Esophagus squamous epithelium (tissue), 5 donors: ENCODE results near the gene PSMD5. TPM values are rescaled to one million over a fixed set of nuclear protein-coding genes. Genes with fewer than 3 reads are reported as not detected.

Source experiments
- DNase-seq: peaks from one replicate; lab custom pipeline; 2025; lab: John Stamatoyannopoulos, UW
- H3K27ac ChIP-seq, 4 donors: fragments of 200-600 bp; sonication (generic); one replicate each; pipeline ENCODE4 v1.5.1; 2016 to 2019; ENCODE audit warnings: mild to moderate bottlenecking in 1 of 4
- H3K27me3 ChIP-seq, 4 donors: fragments of 200-600 bp; sonication (generic); 1 replicate in 3 of 4; 2 replicates in 1 of 4; pipeline versions ENCODE4 v1.5.1 to v1.6.0; 2017 to 2021; ENCODE audit warnings: antibody characterized with exemption in 1 of 4
- H3K36me3 ChIP-seq, 3 donors: fragments of 200-600 bp; sonication (generic); one replicate each; pipeline ENCODE4 v1.5.1; 2016 to 2019
- H3K4me1 ChIP-seq, 3 donors: fragments of 200-600 bp; sonication (generic); one replicate each; pipeline ENCODE4 v1.5.1; 2017 to 2019
- H3K4me3 ChIP-seq, 4 donors: fragments of 200-600 bp; sonication (generic); 1 replicate in 3 of 4; 2 replicates in 1 of 4; pipeline ENCODE4 v1.5.1; 2016 to 2019; ENCODE audit warnings: mild to moderate bottlenecking in 2 of 4, moderate library complexity in 1 of 4
- H3K9me3 ChIP-seq, 3 donors: fragments of 200-600 bp; sonication (generic); one replicate each; pipeline ENCODE4 v1.5.1; 2016 to 2019
- CTCF ChIP-seq, 6 experiments: fragments of 450-650 bp in 4 of 6; fragments of 200-600 bp in 2 of 6; sonication (generic) in 2 of 6; IDR thresholded peaks; one replicate each; pipeline ENCODE4 v1.5.1; 2016 to 2019; ENCODE audit warnings: antibody characterized with exemption in 6 of 6, mild to moderate bottlenecking in 4 of 6, moderate library complexity in 4 of 6
- POLR2A ChIP-seq, 4 donors: fragments of 450-650 bp; IDR thresholded peaks; one replicate each; pipeline ENCODE4 v1.6.1; 2017; ENCODE audit warnings: antibody characterized with exemption in 4 of 4, mild to moderate bottlenecking in 4 of 4, moderate library complexity in 3 of 4
- WGBS, 2 donors: methylation state at CpG; one replicate each; pipeline ENCODE4 v1.1.5; 2018; 5-methylcytosine and 5-hydroxymethylcytosine counted together
- intact Hi-C: fragments of 100-400 bp; cut with DNase I; formaldehyde crosslinking; loops from one replicate; pipeline ENCODE4 v1.15.0; 2022
- total RNA-seq, 4 donors: library from RNA; depleted of rRNA; stranded (reverse); fragments of >200 nt; gene quantifications; one replicate each; pipeline ENCODE4 v1.1.0, GENCODE V29; 2016
- donor health status: DM: yes; HTN: yes; CAD: no.

PSMD5 gene
- total RNA-seq, 4 donors from 2014 or later, result 21.4 to 35.3 (median 33.3) TPM

- DNase-seq, result no peak
- Histone ChIP-seq H3K4me3 (no peak overlapping the region), H3K27ac (peak overlapping the region in 1 of 4 donors; percentile 5), H3K9me3 (no peaks in the 10 kb centered on the region), H3K36me3 (peaks cover 18 to 93% (median 32%) of the 10 kb centered on the region in 3 donors), H3K4me1 (peaks cover 0 to 6% (median 0%) of the 10 kb centered on the region in 3 donors), H3K27me3 (no peaks in the 10 kb centered on the region)
- WGBS, 2 donors, result 67 to 70% methylated on average over 4 of the region's 4 CpGs
- TF ChIP-seq CTCF (IDR thresholded peaks at IDR 0.05), result no peak
- TF ChIP-seq POLR2A (IDR thresholded peaks at IDR 0.05), result no peak
- intact Hi-C loops, result no loop called here
Observed at GRCh38 chr9:120856700-120857099, 14.0 kb upstream of the PSMD5 start.

- Histone ChIP-seq H3K27me3 (no peaks in the 10 kb centered on the region), H3K9me3 (no peaks in the 10 kb centered on the region), H3K36me3 (peaks cover 12 to 93% (median 27%) of the 10 kb centered on the region in 3 donors), H3K27ac (peak overlapping the region in 1 of 4 donors; percentile 3), H3K4me3 (no peak overlapping the region), H3K4me1 (peaks cover 0 to 6% (median 0%) of the 10 kb centered on the region in 3 donors)
- intact Hi-C loops, result no loop called here
- TF ChIP-seq POLR2A (IDR thresholded peaks at IDR 0.05) (no peak), CTCF (IDR thresholded peaks at IDR 0.05) (no peak)
- DNase-seq, result no peak
- WGBS, 2 donors, result 85 to 93% methylated on average over 5 to 7 of the region's 7 CpGs
Observed at GRCh38 chr9:120855827-120856670, 13.3 kb upstream of the PSMD5 start.

GRCh38 chr9:120854596-120855327 lies 12.0 kb upstream of the PSMD5 start:
- intact Hi-C loops, result no loop called here
- TF ChIP-seq CTCF (IDR thresholded peaks at IDR 0.05) (no peak), POLR2A (IDR thresholded peaks at IDR 0.05) (no peak)
- Histone ChIP-seq H3K27ac (no peak overlapping the region), H3K27me3 (no peaks in the 10 kb centered on the region), H3K9me3 (no peaks in the 10 kb centered on the region), H3K4me1 (peaks cover 0 to 6% (median 0%) of the 10 kb centered on the region in 3 donors), H3K4me3 (no peak overlapping the region), H3K36me3 (peaks cover 10 to 83% (median 14%) of the 10 kb centered on the region in 3 donors)
- 72 to 85% methylated on average over 3 of the region's 3 CpGs for WGBS, 2 donors
- DNase-seq, result no peak

GRCh38 chr9:120853198-120853597 lies 10.5 kb upstream of the PSMD5 start:
- intact Hi-C loops, result no loop called here
- no peaks in the 10 kb centered on the region for H3K27me3 ChIP-seq
- DNase-seq, result no peak
- no peak overlapping the region for H3K4me3 ChIP-seq
- no peaks in the 10 kb centered on the region for H3K9me3 ChIP-seq
- no peak overlapping the region for H3K27ac ChIP-seq
- peaks cover 0 to 6% (median 0%) of the 10 kb centered on the region in 3 donors for H3K4me1 ChIP-seq
- WGBS, 2 donors, result 75 to 84% methylated on average over 4 to 6 of the region's 6 CpGs
- TF ChIP-seq POLR2A (IDR thresholded peaks at IDR 0.05), result no peak
- TF ChIP-seq CTCF (IDR thresholded peaks at IDR 0.05), result no peak
- H3K36me3 ChIP-seq, result peaks cover 10 to 74% (median 13%) of the 10 kb centered on the region in 3 donors
